ENCODE data around the gene TRPT1.

TRPT1 gene

GRCh38 chr11:64248578-64248977, 22.6 kb upstream of the TRPT1 start:
- TF ChIP-seq, protein P1, sequence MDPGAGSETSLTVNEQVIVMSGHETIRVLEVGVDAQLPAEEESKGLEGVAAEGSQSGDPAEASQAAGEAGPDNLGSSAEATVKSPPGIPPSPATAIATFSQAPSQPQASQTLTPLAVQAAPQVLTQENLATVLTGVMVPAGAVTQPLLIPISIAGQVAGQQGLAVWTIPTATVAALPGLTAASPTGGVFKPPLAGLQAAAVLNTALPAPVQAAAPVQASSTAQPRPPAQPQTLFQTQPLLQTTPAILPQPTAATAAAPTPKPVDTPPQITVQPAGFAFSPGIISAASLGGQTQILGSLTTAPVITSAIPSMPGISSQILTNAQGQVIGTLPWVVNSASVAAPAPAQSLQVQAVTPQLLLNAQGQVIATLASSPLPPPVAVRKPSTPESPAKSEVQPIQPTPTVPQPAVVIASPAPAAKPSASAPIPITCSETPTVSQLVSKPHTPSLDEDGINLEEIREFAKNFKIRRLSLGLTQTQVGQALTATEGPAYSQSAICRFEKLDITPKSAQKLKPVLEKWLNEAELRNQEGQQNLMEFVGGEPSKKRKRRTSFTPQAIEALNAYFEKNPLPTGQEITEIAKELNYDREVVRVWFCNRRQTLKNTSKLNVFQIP (CRISPR knock-in tag; IDR thresholded peaks at IDR 0.05; ENCODE audit: borderline replicate concordance, low read depth) = no peak
- no peak for TF ChIP-seq ARNTL (CRISPR knock-in tag; IDR thresholded peaks at IDR 0.05; ENCODE audit: borderline replicate concordance, low read depth)
- TF ChIP-seq GLIS3 (CRISPR knock-in tag; IDR thresholded peaks at IDR 0.05) = no peak
- no peak for TF ChIP-seq CSDC2 (CRISPR knock-in tag; IDR thresholded peaks at IDR 0.05)
- TF ChIP-seq ZNF8 (CRISPR knock-in tag; IDR thresholded peaks at IDR 0.05) = no peak
- no peak for TF ChIP-seq TSHZ2 (CRISPR knock-in tag; IDR thresholded peaks at IDR 0.05)
- TF ChIP-seq CSRNP3 (CRISPR knock-in tag; IDR thresholded peaks at IDR 0.05) = no peak
- no peak for TF ChIP-seq PATZ1 (CRISPR knock-in tag; IDR thresholded peaks at IDR 0.05; ENCODE audit: borderline replicate concordance)
- no peak for TF ChIP-seq BACH2 (CRISPR knock-in tag; IDR thresholded peaks at IDR 0.05; ENCODE audit: borderline replicate concordance)
- TF ChIP-seq ZNF565 (CRISPR knock-in tag; conservative IDR thresholded peaks at IDR 0.05; ENCODE audit: low read depth) = no peak
- TF ChIP-seq ZC3H10 (CRISPR knock-in tag; IDR thresholded peaks at IDR 0.05) = no peak
- TF ChIP-seq PPARA (CRISPR knock-in tag; IDR thresholded peaks at IDR 0.05; ENCODE audit: borderline replicate concordance) = no peak
- no peak for TF ChIP-seq CREB5 (CRISPR knock-in tag; IDR thresholded peaks at IDR 0.05; ENCODE audit: low read depth)
- no peak for TF ChIP-seq ZFP30 (CRISPR knock-in tag; IDR thresholded peaks at IDR 0.05)
- TF ChIP-seq ESRRG (CRISPR knock-in tag; IDR thresholded peaks at IDR 0.05) = no peak
- no peak for TF ChIP-seq ZNF70 (CRISPR knock-in tag; IDR thresholded peaks at IDR 0.05)
- TF ChIP-seq SNAI2 (CRISPR knock-in tag; IDR thresholded peaks at IDR 0.05) = no peak
- TF ChIP-seq OSR1 (CRISPR knock-in tag; IDR thresholded peaks at IDR 0.05) = no peak
- ATAC-seq = no peak

GRCh38 chr11:64247729-64248531, 21.9 kb upstream of the TRPT1 start:
- ATAC-seq = no peak
- TF ChIP-seq ISL1 (CRISPR knock-in tag; IDR thresholded peaks at IDR 0.05) = no peak
- TF ChIP-seq ZNF8 (CRISPR knock-in tag; IDR thresholded peaks at IDR 0.05) = no peak
- no peak for TF ChIP-seq TSHZ2 (CRISPR knock-in tag; IDR thresholded peaks at IDR 0.05)
- TF ChIP-seq SNAI2 (CRISPR knock-in tag; IDR thresholded peaks at IDR 0.05) = no peak
- TF ChIP-seq OSR1 (CRISPR knock-in tag; IDR thresholded peaks at IDR 0.05) = no peak
- TF ChIP-seq ESRRG (CRISPR knock-in tag; IDR thresholded peaks at IDR 0.05) = no peak
- TF ChIP-seq ZFP30 (CRISPR knock-in tag; IDR thresholded peaks at IDR 0.05) = no peak
- TF ChIP-seq GLIS3 (CRISPR knock-in tag; IDR thresholded peaks at IDR 0.05) = no peak
- TF ChIP-seq PATZ1 (CRISPR knock-in tag; IDR thresholded peaks at IDR 0.05; ENCODE audit: borderline replicate concordance) = no peak
- no peak for TF ChIP-seq PPARA (CRISPR knock-in tag; IDR thresholded peaks at IDR 0.05; ENCODE audit: borderline replicate concordance)
- TF ChIP-seq CSRNP3 (CRISPR knock-in tag; IDR thresholded peaks at IDR 0.05) = no peak
- no peak for TF ChIP-seq ZNF565 (CRISPR knock-in tag; conservative IDR thresholded peaks at IDR 0.05; ENCODE audit: low read depth)
- no peak for TF ChIP-seq RARB (CRISPR knock-in tag; IDR thresholded peaks at IDR 0.05)
- no peak for TF ChIP-seq BACH2 (CRISPR knock-in tag; IDR thresholded peaks at IDR 0.05; ENCODE audit: borderline replicate concordance)
- TF ChIP-seq ZNF70 (CRISPR knock-in tag; IDR thresholded peaks at IDR 0.05) = no peak
- no peak for TF ChIP-seq ARNTL (CRISPR knock-in tag; IDR thresholded peaks at IDR 0.05; ENCODE audit: borderline replicate concordance, low read depth)
